ENCODE measurements around the gene AKNA.

AKNA gene

GRCh38 chr9:114345493-114346065 lies 42.2 kb downstream of the AKNA start:
- Histone ChIP-seq H3K36me3 (ENCODE audit: control insufficient read depth, insufficient read depth, low read length) (peaks cover 74% of the 10 kb centered on the region), H3K4me3 (ENCODE audit: extremely low read depth, insufficient read depth, low read length, poor library complexity, severe bottlenecking) (no peak overlapping the region), H3K27ac (ENCODE audit: low read depth, low read length, severe bottlenecking) (no peak overlapping the region), H3K4me1 (ENCODE audit: control insufficient read depth, insufficient read depth, low read length, poor library complexity, severe bottlenecking) (peaks cover 16% of the 10 kb centered on the region), H3K9me3 (ENCODE audit: control insufficient read depth, low read length) (no peaks in the 10 kb centered on the region)
- 93 to 98% methylated on average over 6 of the region's 7 CpGs for WGBS, 2 experiments (ENCODE audit: insufficient coverage in 2 of 2)

DNA sequence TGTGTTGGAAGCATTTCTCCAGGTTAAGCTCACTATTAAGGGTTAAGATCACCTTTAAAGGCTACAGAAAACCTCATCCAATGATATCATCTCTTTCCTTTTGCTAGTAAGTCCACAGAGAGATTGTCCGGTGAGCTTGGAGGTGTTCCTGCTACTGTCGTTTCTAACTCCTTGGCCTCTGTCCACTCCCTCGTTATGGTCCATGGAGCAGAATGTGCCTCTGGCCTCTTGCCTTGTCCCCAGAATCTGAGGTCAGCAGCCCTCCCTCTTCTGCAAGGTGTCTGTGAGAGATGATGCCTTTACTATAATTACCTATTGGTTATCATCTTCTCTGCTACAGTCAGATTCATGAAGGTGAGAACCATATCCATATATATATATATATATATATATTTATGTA lies 43.1 kb downstream of the AKNA start:
- Histone ChIP-seq H3K36me3 (ENCODE audit: control insufficient read depth, insufficient read depth, low read length) (peaks cover 72% of the 10 kb centered on the region), H3K27ac (ENCODE audit: low read depth, low read length, severe bottlenecking) (no peak overlapping the region), H3K4me3 (ENCODE audit: extremely low read depth, insufficient read depth, low read length, poor library complexity, severe bottlenecking) (no peak overlapping the region), H3K4me1 (ENCODE audit: control insufficient read depth, insufficient read depth, low read length, poor library complexity, severe bottlenecking) (peaks cover 14% of the 10 kb centered on the region), H3K9me3 (ENCODE audit: control insufficient read depth, low read length) (no peaks in the 10 kb centered on the region)
- 84 to 91% methylated on average over 3 of the region's 3 CpGs for WGBS, 2 experiments (ENCODE audit: insufficient coverage in 2 of 2)

- Histone ChIP-seq H3K9me3 (ENCODE audit: control insufficient read depth, low read length) (no peaks in the 10 kb centered on the region), H3K27ac (ENCODE audit: low read depth, low read length, severe bottlenecking) (no peak overlapping the region), H3K4me3 (ENCODE audit: extremely low read depth, insufficient read depth, low read length, poor library complexity, severe bottlenecking) (no peak overlapping the region), H3K36me3 (ENCODE audit: control insufficient read depth, insufficient read depth, low read length) (peaks cover 76% of the 10 kb centered on the region), H3K4me1 (ENCODE audit: control insufficient read depth, insufficient read depth, low read length, poor library complexity, severe bottlenecking) (peaks cover 8% of the 10 kb centered on the region)
- 91 to 96% methylated on average over 5 to 10 of the region's 11 CpGs for WGBS, 2 experiments (ENCODE audit: insufficient coverage in 2 of 2)
Observed at GRCh38 chr9:114344188-114344566, 43.6 kb downstream of the AKNA start.

DNA sequence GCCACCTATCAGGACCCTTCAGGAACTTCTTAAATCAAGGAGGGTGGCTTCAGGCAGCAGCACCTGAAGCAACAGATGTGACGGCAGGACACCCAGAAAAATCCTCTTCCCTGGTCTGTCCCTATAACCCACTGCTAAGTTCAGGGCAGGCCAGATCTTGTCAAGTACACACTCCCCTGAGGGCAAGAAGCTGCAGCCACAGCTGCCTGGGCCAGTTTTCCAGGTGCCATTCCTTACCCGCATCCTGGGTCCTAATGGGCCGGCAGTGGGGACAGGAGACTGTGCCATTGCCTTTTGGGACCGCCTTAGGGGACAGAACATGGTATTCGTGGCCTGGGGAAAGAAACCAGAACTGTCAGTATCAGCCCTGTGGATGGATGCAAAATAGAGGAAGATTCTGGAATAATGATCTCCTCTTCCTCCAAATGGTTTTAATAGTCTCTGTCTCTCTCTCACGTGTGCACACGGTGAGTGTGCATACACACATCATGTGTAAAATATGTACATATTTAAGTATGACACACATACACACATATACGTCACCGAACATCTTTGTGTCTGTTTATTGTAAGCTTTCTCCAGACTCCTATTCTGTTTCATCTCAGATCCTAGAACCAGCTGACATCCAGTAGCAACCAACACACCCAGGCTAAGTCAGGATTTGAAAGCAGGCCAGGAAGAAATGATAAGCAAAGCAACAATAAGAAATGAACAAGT lies 44.2 kb downstream of the AKNA start:
- WGBS, 2 experiments (ENCODE audit: insufficient coverage in 2 of 2): 89 to 100% methylated on average over 3 to 5 of the region's 9 CpGs
- Histone ChIP-seq H3K4me3 (ENCODE audit: extremely low read depth, insufficient read depth, low read length, poor library complexity, severe bottlenecking) (no peak overlapping the region), H3K9me3 (ENCODE audit: control insufficient read depth, low read length) (no peaks in the 10 kb centered on the region), H3K4me1 (ENCODE audit: control insufficient read depth, insufficient read depth, low read length, poor library complexity, severe bottlenecking) (peaks cover 6% of the 10 kb centered on the region), H3K27ac (ENCODE audit: low read depth, low read length, severe bottlenecking) (no peak overlapping the region), H3K36me3 (ENCODE audit: control insufficient read depth, insufficient read depth, low read length) (peaks cover 81% of the 10 kb centered on the region)

GRCh38 chr9:114342755-114343440 lies 44.9 kb downstream of the AKNA start:
- H3K9me3 ChIP-seq (ENCODE audit: control insufficient read depth, low read length): no peaks in the 10 kb centered on the region
- H3K4me1 ChIP-seq (ENCODE audit: control insufficient read depth, insufficient read depth, low read length, poor library complexity, severe bottlenecking): no peaks in the 10 kb centered on the region
- WGBS, 2 experiments (ENCODE audit: insufficient coverage in 2 of 2): 83 to 100% methylated on average over 2 to 3 of the region's 5 CpGs
- H3K4me3 ChIP-seq (ENCODE audit: extremely low read depth, insufficient read depth, low read length, poor library complexity, severe bottlenecking): no peak overlapping the region
- no peak overlapping the region for H3K27ac ChIP-seq (ENCODE audit: low read depth, low read length, severe bottlenecking)
- peaks cover 83% of the 10 kb centered on the region for H3K36me3 ChIP-seq (ENCODE audit: control insufficient read depth, insufficient read depth, low read length)

GRCh38 chr9:114341991-114342390 lies 45.8 kb downstream of the AKNA start:
- 97 to 100% methylated on average over 2 to 4 of the region's 4 CpGs for WGBS, 2 experiments (ENCODE audit: insufficient coverage in 2 of 2)
- Histone ChIP-seq H3K9me3 (ENCODE audit: control insufficient read depth, low read length) (no peaks in the 10 kb centered on the region), H3K36me3 (ENCODE audit: control insufficient read depth, insufficient read depth, low read length) (peaks cover 84% of the 10 kb centered on the region), H3K4me3 (ENCODE audit: extremely low read depth, insufficient read depth, low read length, poor library complexity, severe bottlenecking) (no peak overlapping the region), H3K4me1 (ENCODE audit: control insufficient read depth, insufficient read depth, low read length, poor library complexity, severe bottlenecking) (no peaks in the 10 kb centered on the region), H3K27ac (ENCODE audit: low read depth, low read length, severe bottlenecking) (no peak overlapping the region)

DNA sequence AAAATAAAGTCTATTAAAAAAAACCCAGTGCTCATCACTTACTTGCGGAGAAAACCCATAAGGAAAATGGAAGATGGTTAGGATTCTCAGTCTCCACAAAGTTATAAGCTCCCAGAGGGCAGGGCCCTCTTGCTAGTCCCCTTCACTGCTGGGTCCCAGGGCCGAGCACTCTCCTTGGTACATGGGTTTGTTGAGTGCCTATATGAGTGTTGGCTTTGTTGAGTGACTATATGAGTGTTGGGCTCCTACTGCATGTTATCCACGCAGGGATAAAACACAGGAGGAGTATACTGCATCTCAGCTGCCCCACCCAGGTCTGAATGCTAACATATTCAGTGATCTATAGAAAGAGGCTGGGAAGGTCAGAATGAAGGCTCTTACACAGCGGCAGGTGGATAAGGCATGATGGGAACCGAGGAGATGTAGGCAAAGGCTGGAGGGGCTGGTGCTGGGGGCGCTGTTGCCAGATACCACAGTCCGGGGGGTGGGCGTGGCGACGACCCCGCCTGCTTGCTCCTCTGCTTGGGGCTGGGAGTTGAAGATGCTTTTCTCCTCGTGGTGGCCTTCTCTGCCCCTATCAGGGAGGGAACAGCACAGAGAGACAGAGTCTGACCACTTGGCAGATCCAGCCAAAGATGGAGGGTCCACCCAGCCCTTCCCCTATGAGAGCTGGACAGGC lies 46.5 kb downstream of the AKNA start:
- H3K9me3 ChIP-seq (ENCODE audit: control insufficient read depth, low read length): no peaks in the 10 kb centered on the region
- no peak overlapping the region for H3K27ac ChIP-seq (ENCODE audit: low read depth, low read length, severe bottlenecking)
- peaks cover 78% of the 10 kb centered on the region for H3K36me3 ChIP-seq (ENCODE audit: control insufficient read depth, insufficient read depth, low read length)
- 92 to 94% methylated on average over 6 to 10 of the region's 12 CpGs for WGBS, 2 experiments (ENCODE audit: insufficient coverage in 2 of 2)
- H3K4me1 ChIP-seq (ENCODE audit: control insufficient read depth, insufficient read depth, low read length, poor library complexity, severe bottlenecking): no peaks in the 10 kb centered on the region
- no peak overlapping the region for H3K4me3 ChIP-seq (ENCODE audit: extremely low read depth, insufficient read depth, low read length, poor library complexity, severe bottlenecking)

GRCh38 chr9:114339130-114339908 lies 48.5 kb downstream of the AKNA start:
- Histone ChIP-seq H3K36me3 (ENCODE audit: control insufficient read depth, insufficient read depth, low read length) (peaks cover 67% of the 10 kb centered on the region), H3K9me3 (ENCODE audit: control insufficient read depth, low read length) (no peaks in the 10 kb centered on the region), H3K27ac (ENCODE audit: low read depth, low read length, severe bottlenecking) (no peak overlapping the region), H3K4me1 (ENCODE audit: control insufficient read depth, insufficient read depth, low read length, poor library complexity, severe bottlenecking) (no peaks in the 10 kb centered on the region), H3K4me3 (ENCODE audit: extremely low read depth, insufficient read depth, low read length, poor library complexity, severe bottlenecking) (no peak overlapping the region)
- WGBS, 2 experiments (ENCODE audit: insufficient coverage in 2 of 2): 75 to 84% methylated on average over 14 to 16 of the region's 16 CpGs

- Histone ChIP-seq H3K9me3 (ENCODE audit: control insufficient read depth, low read length) (no peaks in the 10 kb centered on the region), H3K36me3 (ENCODE audit: control insufficient read depth, insufficient read depth, low read length) (peaks cover 56% of the 10 kb centered on the region), H3K4me3 (ENCODE audit: extremely low read depth, insufficient read depth, low read length, poor library complexity, severe bottlenecking) (no peak overlapping the region), H3K4me1 (ENCODE audit: control insufficient read depth, insufficient read depth, low read length, poor library complexity, severe bottlenecking) (no peaks in the 10 kb centered on the region), H3K27ac (ENCODE audit: low read depth, low read length, severe bottlenecking) (no peak overlapping the region)
- 75 to 100% methylated on average over 1 to 2 of the region's 2 CpGs for WGBS, 2 experiments (ENCODE audit: insufficient coverage in 2 of 2)
Observed at GRCh38 chr9:114338187-114338586, 49.6 kb downstream of the AKNA start.

DNA sequence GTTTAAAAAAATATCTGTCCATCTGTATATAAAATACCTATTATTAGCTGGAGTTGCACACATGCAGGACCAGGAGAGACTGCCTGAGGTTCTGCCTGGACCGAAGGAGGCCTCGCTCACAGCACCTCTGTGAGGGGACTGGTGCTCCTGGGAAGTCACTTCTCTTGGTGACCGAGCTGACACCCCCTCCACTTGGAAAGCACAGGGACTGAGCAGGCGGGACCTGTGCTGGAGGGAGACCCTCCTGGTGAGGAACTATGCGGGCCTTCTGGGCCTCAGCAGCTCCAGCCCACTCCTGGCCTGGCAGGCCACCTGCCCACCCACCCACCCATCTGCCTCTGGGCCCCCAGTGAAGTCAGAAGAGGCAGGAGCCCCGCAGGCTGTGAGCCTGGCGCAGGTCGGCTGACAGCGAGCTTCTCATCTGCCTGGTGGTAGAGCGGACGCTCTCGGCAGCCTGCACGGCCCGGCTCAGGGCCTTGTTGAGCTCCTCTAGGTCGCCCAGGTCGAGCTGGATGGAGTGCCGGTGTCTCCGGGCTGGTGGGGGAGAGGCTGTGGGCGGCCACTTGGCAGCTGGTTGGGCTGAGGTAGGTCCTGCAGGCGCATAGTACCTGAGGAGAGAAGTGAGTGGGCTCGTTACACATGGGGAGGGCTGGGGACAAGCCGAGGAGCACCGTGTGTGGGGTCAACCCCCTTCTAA lies 50.9 kb downstream of the AKNA start:
- 94 to 97% methylated on average over 16 of the region's 23 CpGs for WGBS, 2 experiments (ENCODE audit: insufficient coverage in 2 of 2)
- Histone ChIP-seq H3K9me3 (ENCODE audit: control insufficient read depth, low read length) (no peaks in the 10 kb centered on the region), H3K4me1 (ENCODE audit: control insufficient read depth, insufficient read depth, low read length, poor library complexity, severe bottlenecking) (no peaks in the 10 kb centered on the region), H3K36me3 (ENCODE audit: control insufficient read depth, insufficient read depth, low read length) (peaks cover 51% of the 10 kb centered on the region), H3K27ac (ENCODE audit: low read depth, low read length, severe bottlenecking) (no peak overlapping the region), H3K4me3 (ENCODE audit: extremely low read depth, insufficient read depth, low read length, poor library complexity, severe bottlenecking) (no peak overlapping the region)

Measured in mesodermal cell (in vitro differentiated cells).